ENCODE measurements around the gene GALNT18.

GRCh38 chr11:11660363-11660740 lies 38.5 kb upstream of the GALNT18 start:
- TF ChIP-seq CTCF (IDR thresholded peaks at IDR 0.05): no peak
- no peak for TF ChIP-seq POLR2A (IDR thresholded peaks at IDR 0.05)

All from right lobe of liver (tissue), 4 donors.